CD14-positive monocyte (primary cell): Measurements from ENCODE around the gene STPG1. TPM values are rescaled to one million over a fixed set of nuclear protein-coding genes. Genes with fewer than 3 reads are reported as not detected.

Experiments used
- DNase-seq, 3 donors: peaks; one replicate each; pipeline ENCODE4 v3.0.0-alpha.2; 2011 to 2022
- H2AFZ ChIP-seq: 2 replicates; pipeline ENCODE4 v1.6.0; 2012; ENCODE audit warnings: mild to moderate bottlenecking, low read depth, low read length, inconsistent platforms; ENCODE audit not compliant: insufficient read depth, poor library complexity, severe bottlenecking
- H3K27ac ChIP-seq, 2 donors: 1 replicate in 1 of 2; 2 replicates in 1 of 2; pipeline ENCODE4 v1.5.1; 2012 to 2013; ENCODE audit warnings: low read length in 2 of 2, control low read depth in 1 of 2, inconsistent platforms in 1 of 2, low read depth in 1 of 2, mild to moderate bottlenecking in 1 of 2
- H3K27me3 ChIP-seq, 2 donors: one replicate each; pipeline versions ENCODE4 v1.6.0 to v1.6.1; 2011 to 2013; ENCODE audit warnings: low read length in 2 of 2; ENCODE audit not compliant: control insufficient read depth in 2 of 2, insufficient read depth in 2 of 2
- H3K36me3 ChIP-seq, 2 donors: replicated peaks in 1 of 2; 1 replicate in 1 of 2; 2 replicates in 1 of 2; pipeline versions ENCODE4 v1.5.1 to v1.6.1; 2012 to 2013; ENCODE audit warnings: low read length in 2 of 2, control low read depth in 1 of 2, inconsistent platforms in 1 of 2, mild to moderate bottlenecking in 1 of 2; ENCODE audit not compliant: insufficient read depth in 2 of 2, control insufficient read depth in 1 of 2
- H3K4me1 ChIP-seq, 2 donors: 1 replicate in 1 of 2; 2 replicates in 1 of 2; pipeline versions ENCODE4 v1.5.1 to v1.6.1; 2012 to 2013; ENCODE audit warnings: low read length in 2 of 2, control low read depth in 1 of 2, inconsistent platforms in 1 of 2, mild to moderate bottlenecking in 1 of 2, moderate library complexity in 1 of 2; ENCODE audit not compliant: insufficient read depth in 2 of 2, control insufficient read depth in 1 of 2
- H3K4me2 ChIP-seq: replicated peaks from 2 replicates; pipeline ENCODE3; 2012; ENCODE audit warnings: low read length, moderate library complexity, mild to moderate bottlenecking; ENCODE audit not compliant: poor library complexity, severe bottlenecking; ENCODE audit errors: extremely low read depth
- H3K4me3 ChIP-seq, 3 experiments: fragments of 200-600 bp in 1 of 3; sonication (generic) in 1 of 3; replicated peaks in 1 of 3; 1 replicate in 2 of 3; 2 replicates in 1 of 3; pipeline ENCODE4 v1.5.1; 2011 to 2013; ENCODE audit warnings: low read length in 3 of 3, mild to moderate bottlenecking in 3 of 3, control low read depth in 2 of 3, low read depth in 2 of 3, inconsistent platforms in 1 of 3, moderate library complexity in 1 of 3
- H3K79me2 ChIP-seq: 2 replicates; pipeline ENCODE4 v1.6.0; 2012; ENCODE audit warnings: mild to moderate bottlenecking, control low read depth, inconsistent platforms, low read length, moderate library complexity; ENCODE audit not compliant: insufficient read depth
- H3K9ac ChIP-seq: 2 replicates; pipeline ENCODE4 v1.6.0; 2017; ENCODE audit warnings: low read length, mild to moderate bottlenecking; ENCODE audit not compliant: insufficient read depth, poor library complexity, severe bottlenecking
- H3K9me3 ChIP-seq, 2 donors: replicated peaks in 1 of 2; 1 replicate in 1 of 2; 2 replicates in 1 of 2; pipeline versions ENCODE4 v1.5.1 to v1.6.1; 2012 to 2013; ENCODE audit warnings: low read length in 2 of 2, control low read depth in 1 of 2; ENCODE audit not compliant: control insufficient read depth in 1 of 2, insufficient read depth in 1 of 2
- H4K20me1 ChIP-seq: 2 replicates; pipeline ENCODE4 v1.6.0; 2012; ENCODE audit warnings: mild to moderate bottlenecking, low read length, control low read depth, moderate library complexity; ENCODE audit not compliant: insufficient read depth
- H3K27ac Mint-ChIP-seq, 7 donors: one replicate each; pipeline ENCODE4 v1.8.0; 2020; ENCODE audit warnings: mild to moderate bottlenecking in 7 of 7, mixed read lengths in 7 of 7, moderate library complexity in 6 of 7, inconsistent platforms in 2 of 7
- H3K27me3 Mint-ChIP-seq, 3 donors: one replicate each; pipeline ENCODE4 v1.8.0; 2021 to 2022; ENCODE audit warnings: low read depth in 3 of 3, mild to moderate bottlenecking in 3 of 3, mixed read lengths in 3 of 3, moderate library complexity in 3 of 3, inconsistent platforms in 1 of 3
- H3K36me3 Mint-ChIP-seq, 2 donors: one replicate each; pipeline ENCODE4 v1.8.0; 2020; ENCODE audit warnings: mixed read lengths in 2 of 2, inconsistent platforms in 1 of 2, mild to moderate bottlenecking in 1 of 2
- H3K4me1 Mint-ChIP-seq: one replicate; pipeline ENCODE4 v1.8.0; 2020; ENCODE audit warnings: mild to moderate bottlenecking, mixed read lengths
- H3K4me3 Mint-ChIP-seq, 2 donors: one replicate each; pipeline ENCODE4 v1.8.0; 2020; ENCODE audit warnings: mild to moderate bottlenecking in 2 of 2, mixed read lengths in 2 of 2, moderate library complexity in 1 of 2
- H3K9me3 Mint-ChIP-seq, 7 donors: one replicate each; pipeline ENCODE4 v1.8.0; 2020 to 2022; ENCODE audit warnings: mixed read lengths in 7 of 7, mild to moderate bottlenecking in 6 of 7, moderate library complexity in 6 of 7, inconsistent platforms in 2 of 7
- WGBS: methylation state at CpG from one replicate; pipeline ENCODE4 v1.1.5; 2013; ENCODE audit warnings: missing lambda C conversion rate; ENCODE audit not compliant: insufficient coverage; 5-methylcytosine and 5-hydroxymethylcytosine counted together
- intact Hi-C, 2 donors: fragments of 100-400 bp; cut with micrococcal nuclease; formaldehyde crosslinking; loops; one replicate each; pipeline versions ENCODE4 v1.15.0 to v1.15.1; 2023
- polyA plus RNA-seq, 3 donors: library from polyadenylated mRNA; depleted of rRNA in 1 of 3; unstranded in 2 of 3; stranded (reverse) in 1 of 3; fragments of 300-500 nt in 2 of 3; fragments of >200 nt in 1 of 3; fragmentation: Illumina TruSeq in 2 of 3; gene quantifications; 1 replicate in 2 of 3; 2 replicates in 1 of 3; pipeline ENCODE4 v1.2.3, GENCODE V29; 2012 to 2021
- TF ChIP-seq, protein P1 (sequence below): fragments of 200-600 bp; IDR thresholded peaks from one replicate; pipeline ENCODE4 v1.8.0; 2022; ENCODE audit warnings: antibody characterized with exemption, mild to moderate bottlenecking

Gene STPG1
- polyA plus RNA-seq, 3 donors = 0.57 to 0.85 (median 0.60) TPM

DNA sequence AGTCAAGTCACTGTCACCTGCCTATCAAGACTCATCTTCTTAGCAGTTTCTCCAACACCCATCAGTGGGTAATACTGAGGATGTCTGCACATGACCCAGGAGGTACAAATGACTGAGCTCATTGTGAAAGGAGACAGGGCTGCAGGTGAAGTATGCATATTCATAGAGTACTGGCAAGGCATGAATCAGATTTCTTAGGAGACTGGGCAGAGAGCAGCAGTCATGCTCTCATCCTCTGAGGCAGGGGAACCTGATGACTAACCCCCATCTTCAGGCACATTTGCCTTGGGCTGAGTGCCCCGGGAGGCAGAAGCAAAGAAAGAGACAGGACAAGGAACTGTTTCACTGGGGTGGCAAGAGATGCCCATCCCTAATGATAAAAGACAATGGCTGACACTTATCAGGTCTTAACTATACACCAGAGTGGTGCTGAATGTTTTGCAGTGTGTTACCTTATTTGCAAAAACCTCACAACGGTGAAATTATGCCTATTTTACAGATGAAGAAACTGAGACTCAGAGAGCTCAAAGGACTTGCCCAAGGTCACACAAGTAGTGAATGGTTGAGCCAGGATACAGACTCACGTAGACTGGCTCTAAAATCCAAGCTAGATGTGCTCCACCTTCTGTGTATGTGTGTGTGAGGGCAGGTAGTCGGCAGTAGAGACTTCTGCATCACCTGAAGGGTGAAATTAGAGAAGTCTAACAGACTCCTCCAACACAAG lies 103.7 kb downstream of the STPG1 start:
- H3K9me3 ChIP-seq = no peaks in the 10 kb centered on the region
- Mint-ChIP-seq H3K36me3 (no peaks in the 10 kb centered on the region), H3K4me3 (no peak overlapping the region), H3K4me1 (no peaks in the 10 kb centered on the region), H3K9me3 (no peaks in the 10 kb centered on the region), H3K27me3 (peaks cover 3 to 5% (median 4%) of the 10 kb centered on the region in 3 donors), H3K27ac (no peak overlapping the region)
- H3K36me3 ChIP-seq = no peaks in the 10 kb centered on the region
- no peak overlapping the region for H3K27ac ChIP-seq
- TF ChIP-seq, protein P1, sequence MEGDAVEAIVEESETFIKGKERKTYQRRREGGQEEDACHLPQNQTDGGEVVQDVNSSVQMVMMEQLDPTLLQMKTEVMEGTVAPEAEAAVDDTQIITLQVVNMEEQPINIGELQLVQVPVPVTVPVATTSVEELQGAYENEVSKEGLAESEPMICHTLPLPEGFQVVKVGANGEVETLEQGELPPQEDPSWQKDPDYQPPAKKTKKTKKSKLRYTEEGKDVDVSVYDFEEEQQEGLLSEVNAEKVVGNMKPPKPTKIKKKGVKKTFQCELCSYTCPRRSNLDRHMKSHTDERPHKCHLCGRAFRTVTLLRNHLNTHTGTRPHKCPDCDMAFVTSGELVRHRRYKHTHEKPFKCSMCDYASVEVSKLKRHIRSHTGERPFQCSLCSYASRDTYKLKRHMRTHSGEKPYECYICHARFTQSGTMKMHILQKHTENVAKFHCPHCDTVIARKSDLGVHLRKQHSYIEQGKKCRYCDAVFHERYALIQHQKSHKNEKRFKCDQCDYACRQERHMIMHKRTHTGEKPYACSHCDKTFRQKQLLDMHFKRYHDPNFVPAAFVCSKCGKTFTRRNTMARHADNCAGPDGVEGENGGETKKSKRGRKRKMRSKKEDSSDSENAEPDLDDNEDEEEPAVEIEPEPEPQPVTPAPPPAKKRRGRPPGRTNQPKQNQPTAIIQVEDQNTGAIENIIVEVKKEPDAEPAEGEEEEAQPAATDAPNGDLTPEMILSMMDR = no peak
- DNase-seq = no peak
- H3K4me2 ChIP-seq = no peak overlapping the region
- H3K79me2 ChIP-seq = no peaks in the 10 kb centered on the region
- H3K4me3 ChIP-seq = no peak overlapping the region
- WGBS = 80% methylated on average over 1 of the region's 4 CpGs
- no peaks in the 10 kb centered on the region for H3K27me3 ChIP-seq
- no peaks in the 10 kb centered on the region for H4K20me1 ChIP-seq
- H3K4me1 ChIP-seq = no peaks in the 10 kb centered on the region
- intact Hi-C loops = no loop called here
- no peak overlapping the region for H2AFZ ChIP-seq
- no peak overlapping the region for H3K9ac ChIP-seq

DNA sequence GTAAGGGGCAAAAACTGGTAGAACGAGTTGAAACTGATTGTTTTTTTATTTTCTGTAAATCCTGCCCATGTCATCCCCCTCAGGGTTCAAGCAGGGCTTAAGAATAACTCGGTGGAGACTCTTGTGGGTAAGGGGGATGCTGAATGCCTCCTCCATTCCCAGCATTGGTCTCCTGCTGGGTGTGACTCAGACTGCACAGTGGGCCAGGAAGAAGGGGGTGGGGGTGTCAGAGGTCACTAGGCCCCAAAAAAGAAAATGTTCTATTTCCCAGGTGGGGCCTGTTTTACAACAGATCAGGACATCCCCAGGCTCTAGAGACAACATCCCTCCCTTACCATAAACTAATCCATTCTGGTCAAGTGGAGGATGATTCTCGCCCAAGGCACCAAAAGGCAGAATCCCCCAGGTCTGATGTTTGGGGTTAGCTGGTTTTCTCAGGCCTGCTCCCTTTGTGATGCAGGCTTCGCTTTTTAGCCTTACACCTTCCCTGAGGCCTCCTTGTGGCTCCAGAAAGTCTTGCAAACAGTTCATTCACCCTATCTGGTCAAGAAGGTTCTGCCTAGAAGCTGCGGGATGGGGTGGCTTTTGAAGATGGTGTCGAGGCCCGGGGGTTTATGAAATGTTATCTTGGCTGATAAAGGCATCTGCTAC lies 105.1 kb downstream of the STPG1 start:
- Histone ChIP-seq H3K9ac (no peak overlapping the region), H3K4me3 (no peak overlapping the region), H3K79me2 (no peaks in the 10 kb centered on the region), H3K9me3 (no peaks in the 10 kb centered on the region), H3K27me3 (peaks cover 0 to 2% of the 10 kb centered on the region in 2 donors), H2AFZ (no peak overlapping the region), H3K4me2 (no peak overlapping the region), H3K36me3 (no peaks in the 10 kb centered on the region), H3K4me1 (no peaks in the 10 kb centered on the region), H3K27ac (no peak overlapping the region), H4K20me1 (no peaks in the 10 kb centered on the region)
- WGBS = no CpG with 5 or more reads among the region's 7 CpGs
- intact Hi-C loops = no loop called here
- no peaks in the 10 kb centered on the region for H3K4me1 Mint-ChIP-seq
- TF ChIP-seq, protein P1 = no peak
- no peak for DNase-seq
- H3K27ac Mint-ChIP-seq = no peak overlapping the region
- H3K27me3 Mint-ChIP-seq = peaks cover 4 to 9% (median 5%) of the 10 kb centered on the region in 3 donors
- H3K9me3 Mint-ChIP-seq = no peaks in the 10 kb centered on the region
- no peak overlapping the region for H3K4me3 Mint-ChIP-seq
- H3K36me3 Mint-ChIP-seq = no peaks in the 10 kb centered on the region

Other genes with a start within 250 kb of the STPG1 start
- not detected for gene IFNLR1, start 226.5 kb downstream of the STPG1 start, polyA plus RNA-seq
- gene GRHL3, start 94.4 kb downstream of the STPG1 start, polyA plus RNA-seq = under 1 TPM in 1 of 3 donors, not detected in 2; 0.03 TPM
- gene NIPAL3, start 2.0 kb upstream of the STPG1 start, polyA plus RNA-seq = 1 to 10 TPM; 5.9 to 9.6 (median 6.6) TPM
- gene RCAN3, start 89.1 kb upstream of the STPG1 start, polyA plus RNA-seq = 1 to 10 TPM; 7.1 to 9.1 (median 8.8) TPM
- gene NCMAP, start 142.3 kb upstream of the STPG1 start, polyA plus RNA-seq = not detected
- 100 to 1,000 TPM in 1 of 3 donors, 10 to 100 TPM in 2; 55.9 to 106 (median 75.9) TPM for gene SRRM1, start 229.5 kb upstream of the STPG1 start, polyA plus RNA-seq